Left renal cortex interstitium (tissue), 4 donors: ENCODE results near the gene DMRT2. TPM values are rescaled to one million over a fixed set of nuclear protein-coding genes. Genes with fewer than 3 reads are reported as not detected.

Experiments
- DNase-seq, 4 donors: peaks; one replicate each; pipeline ENCODE4 v3.0.0-alpha.2; 2013; ENCODE audit warnings: low read depth in 4 of 4, low spot score in 2 of 4, missing footprints in 1 of 4
- polyA plus RNA-seq, 4 donors: library from polyadenylated mRNA; unstranded; fragments of 120-200 nt; gene quantifications; one replicate each; pipeline ENCODE4 v1.2.1, GENCODE V29; 2013; ENCODE audit not compliant: insufficient read length in 4 of 4

DMRT2 gene
- polyA plus RNA-seq, 4 donors: 2.0 to 3.5 (median 3.0) TPM

DNA sequence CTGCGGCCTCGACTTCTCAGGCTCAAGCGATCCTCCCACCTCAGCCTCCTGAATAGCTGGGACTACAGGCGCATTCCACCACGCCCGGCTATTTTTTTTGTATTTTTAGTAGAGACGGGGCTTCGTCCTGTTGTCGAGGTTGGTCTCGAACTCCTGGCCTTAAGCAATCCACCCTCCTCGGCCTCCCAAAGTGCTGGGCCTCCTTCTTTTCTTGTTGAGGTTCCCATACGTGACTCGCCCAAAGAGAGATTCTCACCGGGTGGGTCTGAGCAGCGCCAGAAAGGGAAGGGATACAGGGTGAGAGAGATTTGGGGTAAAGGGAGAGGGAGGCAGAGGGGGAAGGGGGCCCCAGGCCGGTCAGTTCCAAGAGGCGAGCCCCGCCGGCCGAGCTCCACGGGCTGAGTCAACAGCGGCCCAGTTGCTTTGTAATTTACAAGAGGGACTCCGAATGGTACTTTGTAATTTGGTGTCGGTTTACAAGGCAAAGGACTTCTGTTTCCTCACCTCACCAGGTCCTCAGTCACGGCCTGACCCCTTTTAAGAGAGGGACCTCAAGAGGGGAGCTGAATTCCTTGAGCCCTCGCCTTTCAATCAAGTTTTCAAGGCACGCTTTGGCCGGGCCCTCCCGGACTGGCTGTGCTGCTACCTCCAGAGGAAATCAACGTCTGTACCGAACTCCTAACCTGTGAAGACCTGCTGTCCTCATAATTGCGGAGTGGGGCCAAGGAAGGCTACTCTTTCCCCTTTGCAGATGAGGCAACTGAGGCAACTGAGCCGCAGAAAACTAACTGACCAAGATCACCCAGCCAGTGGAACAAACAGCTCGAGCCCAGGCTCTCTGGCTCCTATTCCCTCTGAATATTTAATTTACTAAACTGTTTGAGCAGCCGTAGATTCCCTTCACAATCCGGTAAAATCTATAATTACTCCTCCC lies 3.3 kb upstream of the DMRT2 start:
- DNase-seq: no peak

DNA sequence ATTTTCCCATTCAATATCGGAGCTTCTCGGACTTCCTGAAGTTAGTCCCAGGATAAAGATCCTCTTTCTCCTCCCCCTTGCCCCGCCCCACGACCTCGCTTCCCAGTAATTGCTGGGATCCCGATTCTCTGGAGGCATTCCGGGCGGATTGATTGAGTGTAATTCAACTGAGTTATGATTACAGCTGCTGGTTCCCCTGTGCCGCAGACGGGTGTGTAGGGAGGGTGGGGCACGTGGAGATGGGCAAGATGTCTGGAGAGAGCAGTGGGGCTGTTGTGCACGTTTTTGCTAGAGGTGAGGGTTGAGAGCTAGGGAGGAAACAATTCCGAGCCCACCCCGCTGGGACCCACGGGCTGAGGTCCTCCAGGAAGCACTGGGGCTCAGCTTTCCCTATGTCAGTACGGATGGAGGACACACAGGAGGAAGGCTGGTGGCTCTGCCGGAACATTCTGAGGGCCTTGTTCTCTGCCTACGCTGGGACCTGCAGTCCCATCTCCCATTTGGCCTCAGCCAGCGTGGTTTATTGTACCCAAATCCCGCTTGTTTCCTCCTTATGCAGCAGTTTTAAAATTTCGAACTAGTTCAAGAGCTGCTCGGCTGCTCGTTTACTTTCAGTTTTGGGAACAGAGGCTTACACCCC lies 2.4 kb upstream of the DMRT2 start:
- DNase-seq: no peak

DNA sequence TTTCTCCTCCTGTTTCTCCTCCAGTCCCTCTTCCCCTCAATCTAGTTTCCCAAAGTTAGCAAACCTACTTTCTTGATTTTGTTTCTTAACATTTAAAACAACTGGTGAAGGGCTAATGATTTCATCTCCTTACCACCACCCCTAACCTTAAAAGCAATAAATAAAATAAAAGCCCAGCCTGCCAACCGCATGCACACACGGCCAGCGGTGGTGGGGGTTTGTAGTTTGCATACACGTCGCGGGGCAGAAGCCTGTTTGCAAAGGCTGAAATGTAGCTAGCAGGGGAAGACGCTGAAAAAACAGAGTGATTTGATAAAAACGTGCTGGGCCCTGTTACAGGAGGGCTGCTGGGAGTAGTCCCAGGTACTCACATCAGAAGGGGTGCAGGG lies 1.9 kb upstream of the DMRT2 start:
- no peak for DNase-seq

DNA sequence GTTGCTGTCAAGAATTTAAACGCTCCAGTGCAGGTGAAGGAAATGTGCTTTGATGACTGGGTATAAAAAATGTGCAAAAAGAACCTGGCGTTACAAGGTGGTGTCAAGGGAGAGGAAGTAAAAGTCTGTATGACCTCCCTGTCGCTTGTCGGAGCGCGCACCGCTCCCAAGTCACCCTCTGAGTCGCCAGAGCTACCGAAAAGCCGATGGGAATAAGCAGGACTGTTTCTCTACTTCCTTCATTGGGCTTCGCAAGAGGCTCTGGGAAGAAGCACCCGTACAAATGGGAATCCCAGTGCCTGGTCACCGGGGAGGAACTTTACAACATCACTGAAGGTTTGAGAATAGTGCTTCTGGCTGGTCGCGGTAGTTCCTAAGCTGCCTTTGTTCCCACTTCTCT lies 1.3 kb upstream of the DMRT2 start:
- no peak for DNase-seq

DNA sequence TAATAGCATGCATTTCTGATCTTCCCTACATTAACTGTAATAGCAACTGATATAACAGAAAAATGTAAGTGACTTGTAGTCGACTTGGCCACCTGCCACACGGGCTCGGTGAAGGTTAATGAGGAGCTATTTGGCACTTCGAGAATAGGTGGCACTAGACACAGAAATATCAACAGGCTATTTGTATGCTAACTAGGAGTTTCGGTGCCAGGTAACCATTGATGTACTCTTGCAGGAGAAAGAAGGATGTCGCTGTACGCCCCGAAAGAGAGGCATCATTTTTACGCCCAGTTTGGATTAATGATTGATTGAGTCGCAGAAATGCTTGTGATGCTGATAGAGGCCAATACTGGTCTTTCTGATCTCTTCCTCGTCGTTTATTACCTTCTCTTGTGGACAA lies 516 bp upstream of the DMRT2 start:
- DNase-seq: no peak

DNA sequence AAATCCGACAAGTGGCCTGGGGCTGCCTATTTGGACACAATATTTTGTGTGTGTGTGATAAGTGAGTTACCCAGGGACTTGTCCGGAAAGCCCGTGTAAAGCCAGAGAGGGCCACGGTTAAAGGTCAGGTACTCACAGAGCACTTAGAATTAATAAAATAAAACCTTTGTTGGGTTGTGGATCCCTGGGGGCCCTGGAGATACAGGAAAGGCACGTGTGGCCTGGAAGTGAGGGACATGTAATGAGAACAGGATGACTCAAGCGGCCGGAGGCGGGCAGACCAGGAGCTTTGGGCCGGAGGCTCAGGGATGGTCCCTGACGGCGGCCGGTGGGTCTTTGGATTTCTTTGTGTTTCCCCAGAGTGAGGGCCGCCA lies 1.0 kb downstream of the DMRT2 start:
- no peak for DNase-seq

DNA sequence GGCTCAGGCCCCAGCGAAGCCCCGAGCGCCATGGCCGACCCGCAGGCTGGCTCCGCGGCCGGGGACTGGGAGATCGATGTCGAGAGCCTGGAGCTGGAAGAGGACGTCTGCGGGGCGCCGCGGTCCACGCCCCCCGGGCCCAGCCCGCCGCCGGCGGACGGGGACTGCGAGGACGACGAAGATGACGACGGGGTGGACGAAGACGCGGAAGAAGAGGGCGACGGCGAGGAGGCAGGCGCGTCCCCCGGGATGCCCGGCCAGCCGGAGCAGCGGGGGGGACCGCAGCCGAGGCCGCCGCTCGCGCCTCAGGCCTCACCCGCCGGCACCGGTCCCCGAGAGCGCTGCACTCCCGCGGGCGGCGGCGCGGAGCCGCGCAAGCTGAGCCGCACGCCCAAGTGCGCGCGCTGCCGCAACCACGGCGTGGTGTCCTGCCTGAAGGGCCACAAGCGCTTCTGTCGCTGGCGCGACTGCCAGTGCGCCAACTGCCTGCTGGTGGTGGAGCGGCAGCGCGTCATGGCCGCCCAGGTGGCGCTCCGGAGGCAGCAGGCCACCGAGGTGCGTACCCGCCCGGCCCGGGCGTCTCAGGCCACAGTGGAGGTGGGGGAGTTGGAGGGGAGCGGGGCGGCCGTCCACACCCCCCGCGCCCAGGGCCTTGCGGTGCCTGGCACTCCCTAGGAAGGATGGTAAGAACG lies 1.6 kb downstream of the DMRT2 start:
- no peak for DNase-seq

DNA sequence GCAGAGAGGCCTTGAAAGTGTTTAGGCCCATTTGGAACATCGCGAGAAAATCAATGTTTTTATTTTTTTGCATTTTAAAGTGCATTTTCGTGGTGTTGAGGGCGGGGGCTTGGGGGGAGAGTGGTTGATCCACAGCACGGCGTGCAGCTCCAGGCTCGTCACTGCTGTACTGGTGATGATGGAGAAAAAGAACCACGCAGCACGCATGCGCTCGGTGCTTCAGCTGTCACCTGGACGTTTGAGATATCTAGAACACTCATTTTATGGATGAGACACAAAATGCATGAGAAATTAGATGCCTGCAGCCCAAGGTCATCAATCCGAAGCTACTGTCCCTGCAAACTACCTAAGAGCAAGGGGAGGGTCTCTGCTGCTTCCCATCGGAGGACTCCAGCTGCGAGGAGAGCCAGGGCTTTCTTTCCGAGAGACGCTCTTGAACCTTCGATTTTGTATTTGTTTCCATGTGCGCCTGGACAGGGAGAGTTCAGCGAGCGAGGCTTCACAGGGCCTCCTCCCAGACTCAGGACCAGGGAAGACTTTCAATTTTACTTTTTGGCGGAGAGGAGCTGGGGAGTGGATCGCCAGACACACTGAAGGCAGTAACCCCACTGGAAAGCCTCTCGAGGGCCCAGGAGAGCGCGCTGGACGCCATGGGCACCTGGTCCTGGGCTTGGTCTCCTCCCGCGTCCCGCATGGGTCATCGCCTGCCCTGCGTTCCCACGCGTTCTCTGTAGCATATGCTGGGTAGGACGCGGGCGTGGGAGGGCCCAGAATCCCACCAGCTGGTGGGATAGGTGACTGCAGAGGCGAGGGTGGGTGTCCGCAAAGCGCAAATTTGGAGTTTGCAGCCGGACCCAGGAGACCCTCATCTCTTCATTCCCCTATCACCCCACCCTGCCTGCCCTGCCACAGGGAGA lies 2.5 kb downstream of the DMRT2 start:
- DNase-seq: no peak

DNA sequence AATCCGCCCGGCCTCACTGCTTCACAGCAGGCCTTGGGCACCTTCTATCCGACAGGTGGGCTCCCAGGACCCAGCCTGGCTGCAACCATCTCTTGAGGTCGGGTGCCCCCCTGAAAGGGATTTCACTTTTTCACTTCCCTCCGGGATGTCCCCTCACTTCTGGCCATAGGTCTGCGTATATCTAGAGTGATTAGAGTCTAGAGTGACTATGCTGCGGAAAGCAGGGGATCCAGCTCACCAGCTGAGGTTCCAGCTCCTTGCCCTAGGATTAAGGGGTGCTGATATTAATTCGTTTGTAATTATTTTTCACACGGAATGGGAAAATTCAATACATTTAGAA lies 3.1 kb downstream of the DMRT2 start:
- no peak for DNase-seq

DNA sequence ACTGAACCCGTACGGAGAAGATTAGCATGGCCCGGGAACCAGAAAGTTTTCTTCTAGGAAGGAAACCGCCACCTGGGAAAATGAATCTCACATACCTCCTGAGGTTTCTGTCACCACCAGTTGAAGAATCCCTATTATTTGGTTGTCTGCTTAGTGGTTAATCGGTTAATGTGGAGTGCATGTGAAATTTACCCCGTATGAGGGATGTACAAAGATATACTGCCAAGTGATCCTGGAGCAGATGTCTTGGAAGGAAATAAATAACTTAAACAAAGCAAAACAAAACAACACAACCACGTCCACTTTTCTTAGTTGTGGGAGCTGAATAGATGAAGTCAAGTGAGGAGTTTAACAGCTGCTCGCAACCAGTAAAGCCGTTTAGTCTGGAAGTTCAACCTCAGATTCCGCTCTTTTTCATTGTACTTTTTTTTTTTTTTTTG lies 3.8 kb downstream of the DMRT2 start:
- no peak for DNase-seq

DNA sequence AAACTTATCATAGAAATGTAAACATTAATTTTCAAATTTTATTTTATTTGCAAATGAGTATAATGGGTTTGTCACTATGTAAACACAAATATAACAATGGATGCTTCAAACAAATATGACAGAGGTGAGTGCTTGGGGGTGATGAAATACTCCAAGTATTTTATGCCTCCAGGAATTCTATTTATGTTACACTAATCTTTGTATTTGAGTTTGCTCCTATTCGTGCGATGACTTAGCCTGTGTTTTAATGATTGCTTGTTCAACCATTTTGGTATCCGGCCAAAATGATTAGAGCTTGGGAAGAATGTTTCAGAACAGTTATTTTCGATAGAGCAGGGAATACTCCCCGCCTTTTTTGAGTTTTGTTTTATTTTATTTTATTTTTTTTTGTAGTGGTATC lies 5.0 kb downstream of the DMRT2 start:
- DNase-seq: no peak

DNA sequence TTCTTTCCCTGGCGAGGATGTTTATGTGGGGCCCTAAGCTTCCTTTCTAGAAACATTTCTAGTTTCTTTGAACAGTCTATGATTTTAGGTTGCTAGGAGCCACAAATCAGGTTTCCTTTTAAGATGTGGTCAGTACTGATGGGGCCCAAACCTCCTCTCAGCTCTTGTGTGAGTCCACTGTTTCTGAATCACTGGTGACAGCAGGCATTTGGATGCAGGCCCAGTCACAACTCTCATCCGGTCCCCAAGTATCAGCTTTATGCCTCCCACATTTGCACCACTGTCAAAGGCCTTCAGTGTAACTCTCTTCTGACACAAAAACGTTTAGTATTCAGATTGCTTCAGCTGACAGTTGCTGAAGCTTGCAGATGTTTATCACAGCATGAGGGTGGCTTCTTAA lies 7.8 kb downstream of the DMRT2 start:
- no peak for DNase-seq

DNA sequence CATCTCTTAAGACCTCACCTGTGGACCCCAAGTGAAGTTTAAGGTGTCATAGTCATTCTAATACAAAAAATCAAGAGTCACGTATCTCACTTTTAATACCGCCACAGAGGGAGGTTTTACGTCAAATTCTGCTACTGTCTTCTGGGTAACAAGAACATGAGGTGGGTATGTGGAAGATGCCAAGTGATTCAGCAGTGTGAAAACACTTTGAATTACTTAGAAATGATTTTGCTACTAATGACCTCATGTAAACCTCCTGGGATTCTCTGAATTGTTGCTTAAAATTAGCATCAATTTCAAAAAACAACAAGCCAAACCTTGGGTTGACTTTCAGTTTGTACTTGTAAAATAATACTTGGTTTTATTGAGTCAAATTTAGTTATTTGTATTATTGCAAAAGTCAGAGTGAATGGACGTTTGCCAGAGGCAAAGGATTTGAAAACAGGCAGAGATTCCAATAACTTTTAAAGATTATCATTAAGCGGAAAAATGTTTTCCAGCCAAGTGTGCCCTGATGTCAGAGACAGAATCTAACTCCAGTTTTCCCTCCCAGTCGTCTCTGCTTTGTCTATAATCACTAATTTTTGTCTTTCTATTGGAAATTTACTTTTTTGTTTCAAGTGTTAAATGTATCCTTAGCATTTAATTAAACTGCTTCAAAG lies 8.8 kb downstream of the DMRT2 start:
- DNase-seq: no peak

DNA sequence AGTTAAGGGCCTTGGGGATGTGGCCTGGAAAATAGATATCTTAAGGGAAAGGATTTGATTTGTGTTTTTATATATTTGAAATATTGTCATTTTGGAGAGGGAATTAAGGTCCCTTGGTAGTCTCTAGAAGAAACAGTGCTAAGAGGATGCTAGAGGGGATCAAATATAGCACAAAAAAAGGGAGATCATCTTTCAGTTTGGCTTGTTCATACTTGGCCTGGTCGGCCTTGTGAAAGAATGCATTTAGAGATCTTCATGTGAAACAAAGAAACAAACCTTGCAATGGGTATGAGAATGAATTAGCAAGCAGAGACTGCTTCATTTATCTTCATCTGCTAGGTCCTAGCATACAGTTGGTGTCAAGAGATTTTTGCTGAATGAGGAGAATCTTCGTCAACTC lies 15.0 kb downstream of the DMRT2 start:
- DNase-seq: no peak

DNA sequence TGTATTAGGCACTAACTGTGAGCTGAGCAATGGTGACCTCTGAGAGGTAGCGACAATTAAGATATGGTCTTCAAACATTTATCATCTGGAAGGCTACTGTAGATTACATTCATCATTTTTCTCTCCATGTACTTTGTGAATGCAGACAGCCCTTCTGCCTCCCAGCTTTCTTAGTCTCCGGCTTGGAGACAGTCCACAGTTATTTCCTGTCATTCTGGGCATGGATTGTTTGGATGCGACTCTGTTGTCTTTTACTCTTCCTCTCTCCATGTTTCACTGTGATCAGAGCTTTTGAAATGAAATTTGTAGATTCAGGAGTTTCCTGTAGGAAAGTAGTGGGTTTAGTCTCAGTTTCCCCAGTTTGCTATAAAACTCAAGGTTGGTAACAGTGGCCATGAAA lies 20.5 kb downstream of the DMRT2 start:
- DNase-seq: no peak

DNA sequence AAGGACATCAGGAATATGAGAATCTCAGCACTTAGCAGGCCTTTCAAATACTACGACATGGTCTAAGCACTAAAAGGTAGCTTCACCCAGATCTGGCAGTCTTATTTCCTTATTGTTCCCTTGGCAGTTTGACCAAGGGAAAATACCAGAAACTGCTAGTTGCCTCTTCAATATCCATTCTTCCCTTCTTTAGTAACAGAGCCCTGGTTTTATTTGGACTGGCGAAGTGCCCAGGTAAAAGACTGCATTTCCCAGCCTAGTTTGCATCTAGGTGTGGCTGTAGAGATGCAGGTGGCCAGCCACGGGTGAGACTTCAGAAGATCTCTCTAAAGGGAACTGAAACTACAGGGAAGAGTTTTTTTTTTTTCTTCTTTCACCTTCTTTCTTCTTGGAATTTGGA lies 21.6 kb downstream of the DMRT2 start:
- no peak for DNase-seq

DNA sequence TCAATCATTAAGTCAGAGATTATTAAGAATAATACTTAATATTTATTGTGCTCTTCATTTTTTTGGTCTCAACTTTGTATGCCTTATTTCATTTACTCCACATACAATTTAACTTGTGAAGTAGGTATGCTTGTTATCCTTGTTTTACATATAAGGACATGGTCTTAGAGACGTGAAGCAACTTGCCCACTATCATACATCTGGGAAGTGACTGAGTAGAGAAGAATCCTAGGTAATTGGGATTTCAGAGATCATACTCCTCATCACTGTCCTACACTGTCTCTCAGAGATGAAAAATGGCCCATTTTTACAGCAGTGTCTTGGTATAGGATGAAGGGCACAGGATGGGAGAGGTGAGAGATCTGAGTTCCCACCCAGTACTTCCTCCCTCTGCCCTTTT lies 23.3 kb downstream of the DMRT2 start:
- no peak for DNase-seq

DNA sequence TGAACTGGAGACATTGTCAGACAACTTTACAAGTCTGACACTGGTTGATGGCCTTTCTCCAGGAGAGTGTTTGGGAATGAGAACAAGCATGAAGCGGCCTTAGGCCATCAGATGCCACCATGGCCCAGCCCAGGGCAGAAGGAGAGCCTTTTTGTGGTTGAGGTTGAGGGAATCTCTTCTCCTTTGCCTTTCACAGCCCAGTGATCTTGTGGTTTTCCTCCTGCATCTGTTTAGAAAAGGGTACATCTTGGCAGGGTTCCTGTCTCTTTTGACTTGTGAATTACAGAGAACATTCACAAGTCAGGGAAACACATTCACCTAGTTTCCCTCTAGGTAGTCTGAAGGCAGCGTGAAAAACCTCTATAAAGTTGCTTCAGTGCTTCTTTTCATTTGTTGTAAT lies 27.5 kb downstream of the DMRT2 start:
- no peak for DNase-seq

DNA sequence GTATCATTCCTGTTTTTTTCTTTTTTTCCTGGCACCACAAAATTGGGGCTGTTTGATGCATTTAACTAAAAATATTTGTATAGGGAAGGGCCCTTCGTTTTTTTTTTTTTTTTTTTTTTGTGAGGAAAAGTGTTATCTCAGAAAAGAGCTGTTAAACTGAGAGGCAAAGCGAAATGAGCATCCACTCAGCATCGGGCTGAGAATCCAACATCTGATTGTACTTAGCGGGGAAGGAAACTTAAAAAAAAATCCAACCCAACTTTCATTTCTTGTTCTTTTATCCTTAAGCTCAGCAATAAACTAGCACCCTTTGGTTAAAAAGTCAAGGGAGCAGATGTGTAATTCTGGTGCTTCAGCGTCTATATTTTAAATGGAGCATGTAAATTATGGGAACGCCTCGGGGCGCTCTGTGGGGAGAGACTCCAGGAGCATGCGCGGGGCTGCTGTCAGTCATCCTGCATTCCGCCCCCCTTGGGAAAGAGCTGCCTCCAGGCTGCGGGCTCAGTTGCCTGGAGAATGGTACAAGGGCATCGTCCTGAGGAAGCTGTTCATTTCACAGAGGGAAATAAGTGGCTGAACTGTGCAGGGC lies 33.3 kb downstream of the DMRT2 start:
- DNase-seq: peak in 1 of 4 donors; percentile 16

DNA sequence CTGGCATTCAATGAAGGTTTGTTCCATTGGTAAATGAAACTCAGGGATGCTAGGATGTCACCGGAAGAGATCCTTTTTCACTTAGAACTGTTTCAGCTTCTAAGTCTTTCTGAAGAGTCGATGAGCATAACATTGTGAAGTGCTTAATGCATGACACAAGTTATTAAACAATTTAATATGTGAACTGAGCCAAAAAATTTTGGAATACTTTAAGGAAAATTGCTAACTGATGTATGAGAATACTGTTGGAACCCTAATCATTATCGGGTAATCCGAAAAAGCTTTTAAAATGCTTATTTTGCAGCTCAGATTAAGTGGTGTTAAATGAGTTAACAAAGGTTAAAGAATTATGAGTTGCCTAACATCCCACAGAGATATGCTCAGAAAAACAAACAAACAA lies 34.9 kb downstream of the DMRT2 start:
- DNase-seq: no peak
